Left renal pelvis (tissue), 4 donors: Measurements from ENCODE around the gene CTSC. TPM values are rescaled to one million over a fixed set of nuclear protein-coding genes. Genes with fewer than 3 reads are reported as not detected.
"Not testable (repeated sequence)": the region's sequence is repeated elsewhere in the genome, so short reads cannot be mapped to it uniquely, and the experiment has no call there.

ENCODE experiments used
- DNase-seq, 4 donors: peaks; one replicate each; pipeline ENCODE4 v3.0.0-alpha.2; 2013; ENCODE audit warnings: low read depth in 4 of 4, low spot score in 3 of 4
- polyA plus RNA-seq, 4 donors: library from polyadenylated mRNA; unstranded; fragments of 120-200 nt; gene quantifications; one replicate each; pipeline ENCODE4 v1.2.1, GENCODE V29; 2013; ENCODE audit not compliant: insufficient read length in 4 of 4

The CTSC gene
- polyA plus RNA-seq, 4 donors, result 206 to 355 (median 250) TPM

DNA sequence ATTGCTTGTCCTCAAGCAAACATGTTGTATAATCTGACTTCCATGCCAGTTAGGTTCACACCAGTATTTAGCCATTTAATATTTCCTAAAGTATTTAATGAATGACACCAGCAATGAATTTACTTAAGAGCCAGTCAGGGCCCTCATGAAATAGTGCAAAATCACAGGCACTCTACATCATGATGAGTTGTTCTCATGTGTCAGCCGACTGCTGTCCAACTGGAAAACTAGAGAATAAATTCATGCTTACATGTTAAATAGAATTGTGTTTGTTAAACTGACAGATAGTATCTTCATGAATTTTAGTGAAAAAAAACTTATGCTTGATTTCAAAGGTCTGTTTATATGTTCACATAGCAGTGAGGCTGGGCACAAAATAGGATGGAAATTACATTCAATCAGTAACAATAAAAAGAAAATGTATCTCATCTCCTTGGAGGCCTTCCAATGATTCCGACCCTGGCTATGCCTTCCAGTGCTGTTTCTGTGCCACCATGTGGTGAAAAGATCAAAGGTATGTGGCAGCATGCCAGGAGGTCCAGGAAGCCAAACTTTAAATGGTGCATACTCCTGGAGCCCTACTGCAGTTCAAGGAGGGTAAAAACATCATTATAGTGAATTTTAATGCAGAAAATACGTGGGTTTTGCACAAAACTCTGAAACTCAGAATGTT, 45.2 kb downstream of the CTSC start:
- DNase-seq, result no peak

DNA sequence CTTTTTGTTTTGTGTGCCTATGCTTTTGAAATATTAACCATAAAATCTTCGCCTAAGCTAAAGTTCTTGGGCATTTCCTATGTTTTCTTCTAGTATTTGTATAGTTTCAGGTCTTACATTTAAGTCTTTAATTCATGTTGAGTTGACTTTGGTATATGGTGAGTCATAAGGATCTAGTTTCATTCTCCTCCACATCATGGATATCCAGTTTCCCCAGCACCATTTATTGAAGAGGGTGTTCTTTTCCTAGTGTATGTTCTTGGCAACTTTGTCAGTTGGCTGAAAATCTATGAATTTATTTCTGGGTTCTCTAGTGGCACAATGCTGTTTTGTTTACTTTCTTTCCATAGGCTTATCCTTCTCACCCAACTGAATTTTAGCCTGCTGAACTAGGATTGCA, 49.0 kb downstream of the CTSC start:
- DNase-seq, result no peak

DNA sequence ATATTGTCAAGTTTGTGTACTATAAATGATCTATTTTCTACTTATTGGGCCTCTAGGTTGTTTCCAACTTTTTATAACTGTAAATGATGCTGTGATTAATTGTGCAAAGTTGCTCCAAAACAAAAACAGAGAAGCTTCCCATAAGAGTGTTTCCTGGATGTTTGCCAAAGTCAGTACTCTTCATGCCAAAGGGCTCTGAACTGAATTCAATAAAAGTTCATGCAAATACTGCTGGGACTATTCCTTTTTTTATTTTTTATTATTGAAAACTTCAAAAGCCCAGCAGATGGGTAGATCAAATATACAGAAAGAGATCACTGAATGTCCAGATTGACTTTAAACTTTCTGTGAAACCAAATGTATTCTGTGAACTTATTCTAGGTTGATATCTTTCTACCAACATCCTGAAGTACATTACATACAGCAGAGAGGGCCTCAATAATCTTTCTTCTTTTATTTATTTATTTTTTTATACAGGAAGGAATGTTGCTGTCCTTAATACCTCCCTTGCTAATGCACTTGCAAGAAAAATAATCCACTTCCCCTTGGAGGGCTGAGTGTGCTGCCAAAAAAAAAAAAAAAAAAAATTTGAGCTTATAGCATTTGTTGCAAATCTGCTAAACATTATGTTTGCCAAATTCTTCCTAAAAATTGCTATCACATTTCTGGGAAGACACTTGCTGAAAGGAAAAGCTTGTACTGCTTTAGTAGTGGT, 53.0 kb downstream of the CTSC start:
- DNase-seq, result peak in 3 of 4 donors; percentile 33 to 60 (median 41)

DNA sequence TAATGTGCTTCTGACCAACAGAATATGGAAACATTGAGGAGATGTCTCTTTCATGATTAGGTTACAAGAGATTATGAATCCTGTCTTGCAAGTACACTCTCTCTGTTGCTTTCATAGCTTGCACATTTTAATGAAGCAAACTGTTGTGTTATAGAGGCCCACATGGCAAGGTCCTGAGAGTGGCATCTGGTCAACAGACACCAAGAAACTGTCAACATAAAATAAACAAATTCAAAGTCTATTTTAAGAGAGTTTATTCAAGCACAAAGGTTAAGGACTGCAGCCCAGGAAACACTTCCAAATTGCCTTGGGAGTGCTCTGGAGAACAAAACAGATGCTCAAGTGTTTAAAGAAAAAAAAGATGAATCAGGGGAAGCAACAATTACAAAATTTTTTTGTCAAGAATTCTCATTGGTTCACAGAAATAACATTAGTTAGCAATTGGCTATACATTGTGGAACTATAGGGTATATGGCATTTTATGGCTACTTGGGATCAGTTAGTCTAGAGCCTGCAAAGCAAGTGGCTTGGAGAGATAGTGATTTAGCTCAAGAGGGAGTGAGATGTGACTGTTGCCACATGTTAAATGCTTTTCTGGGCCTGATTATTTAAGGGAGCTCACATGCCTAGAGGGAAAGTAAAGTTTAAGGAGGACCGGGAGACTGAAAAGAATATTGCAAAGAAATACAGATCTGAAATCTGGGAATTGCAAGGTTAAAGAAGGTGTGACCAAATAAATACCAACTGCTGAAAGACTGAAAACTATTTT, 54.6 kb downstream of the CTSC start:
- DNase-seq, result no peak

DNA sequence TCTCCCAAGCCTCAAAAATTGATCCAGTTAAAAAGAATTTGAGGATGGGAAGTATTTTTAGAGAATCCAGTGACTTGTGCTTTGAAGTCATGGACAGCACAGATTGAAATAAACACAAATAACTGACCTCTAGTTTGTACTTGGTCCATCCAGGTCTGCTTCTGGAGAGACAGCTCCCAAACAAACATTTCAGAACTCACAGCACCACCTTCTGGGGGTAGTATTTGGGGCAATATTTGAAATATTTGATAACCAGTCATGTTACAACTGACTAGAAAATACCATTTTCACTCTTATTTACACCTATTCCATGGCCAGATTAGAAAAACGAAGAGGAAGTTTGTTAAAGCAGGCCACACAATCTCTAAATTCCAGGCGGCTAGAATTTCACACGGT, 56.2 kb downstream of the CTSC start:
- DNase-seq, result no peak

DNA sequence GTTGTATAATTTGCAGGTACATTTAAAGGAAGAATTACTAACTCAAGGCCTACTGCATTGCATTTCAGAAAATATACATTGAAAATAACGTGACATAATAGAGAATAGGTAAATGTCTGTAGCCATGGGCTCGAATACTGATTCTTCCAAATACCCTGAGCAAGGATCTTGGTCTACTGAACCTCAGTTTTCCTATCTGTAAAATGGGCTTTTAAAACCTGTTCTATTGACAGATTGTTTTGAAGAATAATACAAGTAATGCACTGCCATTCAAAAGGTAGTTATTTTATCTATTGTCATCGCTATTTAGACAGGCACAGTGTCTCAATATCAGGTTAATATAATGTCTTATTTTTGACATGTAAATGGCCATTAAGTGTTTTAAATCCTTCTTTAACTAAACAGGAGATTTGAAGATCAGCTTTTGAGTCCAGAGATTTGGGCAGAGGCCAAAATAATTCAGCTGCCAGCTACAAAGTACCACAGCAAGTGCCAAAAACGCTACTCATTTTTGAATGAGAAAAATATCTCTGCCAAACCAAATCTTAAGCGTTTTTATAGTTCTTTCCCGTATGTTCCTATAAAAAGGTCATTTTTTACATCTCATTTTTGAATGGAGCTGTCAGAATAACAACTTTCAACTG, 56.7 kb downstream of the CTSC start:
- no peak for DNase-seq

DNA sequence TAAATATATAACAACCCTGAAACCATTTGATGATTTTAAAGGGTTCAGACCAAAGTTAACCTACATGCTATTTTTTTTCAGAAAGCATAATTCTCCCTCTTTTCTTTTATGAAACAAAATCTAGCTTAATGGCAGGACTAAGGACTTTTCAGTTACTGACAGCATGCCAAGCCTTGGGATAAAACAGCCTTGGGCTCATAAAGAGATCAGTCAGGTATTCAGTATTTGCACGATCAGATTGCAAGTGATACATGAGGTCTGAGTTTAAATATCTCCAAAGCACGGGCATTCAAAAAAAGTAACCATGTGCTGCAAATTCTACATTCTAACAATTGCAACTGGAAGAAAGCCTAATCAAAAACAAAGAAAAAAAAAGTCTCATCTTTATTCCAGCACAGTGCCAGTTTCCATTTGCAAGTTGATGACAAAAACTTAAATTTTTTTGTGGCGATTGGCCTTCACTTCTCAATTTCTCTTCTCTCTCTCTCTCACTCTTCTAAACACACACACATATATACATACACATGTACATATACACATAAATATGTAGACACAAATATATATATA, 60.1 kb downstream of the CTSC start:
- DNase-seq, result no peak

DNA sequence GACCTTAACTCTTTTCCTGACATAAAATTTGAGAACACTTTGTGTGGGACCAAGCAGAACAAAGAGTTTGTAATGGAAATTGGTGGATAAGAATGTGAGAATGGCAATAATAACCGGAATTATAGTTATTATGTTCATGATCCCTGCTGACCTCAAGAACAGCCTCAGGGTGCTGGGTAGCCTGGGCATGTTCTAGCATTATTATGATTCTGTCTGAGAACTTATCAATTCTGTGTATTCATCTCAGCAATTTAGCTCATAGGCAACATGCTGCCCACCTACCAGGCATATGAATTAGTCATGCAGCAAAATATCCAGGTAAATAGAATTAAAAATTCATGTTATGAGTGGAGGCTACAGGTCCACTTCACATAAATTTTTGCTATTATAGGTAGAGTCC, 61.9 kb downstream of the CTSC start:
- DNase-seq, result no peak

DNA sequence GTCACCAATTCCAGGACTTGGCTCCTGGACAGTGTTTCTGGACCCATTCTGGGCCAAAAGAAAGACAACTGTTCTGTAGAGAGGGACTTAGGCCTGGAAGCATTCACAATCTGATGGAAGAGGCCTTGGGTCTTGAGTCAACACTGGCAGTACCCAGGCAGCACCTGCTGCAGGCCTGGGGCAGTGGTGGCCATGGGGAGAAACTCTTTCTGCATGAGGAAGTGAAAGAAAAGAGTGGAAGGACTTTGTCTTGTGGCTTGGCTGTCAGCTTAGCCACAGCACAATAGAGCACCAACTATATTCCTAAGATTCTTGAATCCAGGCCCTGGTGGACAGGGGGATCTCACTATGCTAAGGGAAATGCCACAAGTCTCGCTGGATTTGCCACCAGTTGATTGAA, 70.6 kb downstream of the CTSC start:
- no peak for DNase-seq

DNA sequence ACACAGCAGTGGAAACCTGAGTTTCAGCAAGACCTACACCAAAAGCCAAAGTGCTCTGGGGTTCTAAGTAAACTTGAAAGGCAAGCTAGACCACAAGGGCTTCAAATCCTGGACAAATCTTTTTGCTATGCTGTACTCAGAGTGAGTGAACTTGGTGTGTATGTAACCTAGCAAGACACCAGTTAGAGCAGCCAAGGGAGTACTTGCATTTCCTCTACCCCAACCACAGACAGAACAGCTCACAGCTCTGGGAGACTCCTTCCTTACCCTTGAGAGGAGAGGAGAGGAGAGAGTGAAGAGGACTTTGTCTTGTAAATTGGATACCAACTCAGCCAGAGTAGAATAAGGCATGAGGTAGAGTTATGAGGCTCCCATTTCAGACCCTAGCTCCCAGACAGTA, 71.4 kb downstream of the CTSC start:
- DNase-seq, result no peak

DNA sequence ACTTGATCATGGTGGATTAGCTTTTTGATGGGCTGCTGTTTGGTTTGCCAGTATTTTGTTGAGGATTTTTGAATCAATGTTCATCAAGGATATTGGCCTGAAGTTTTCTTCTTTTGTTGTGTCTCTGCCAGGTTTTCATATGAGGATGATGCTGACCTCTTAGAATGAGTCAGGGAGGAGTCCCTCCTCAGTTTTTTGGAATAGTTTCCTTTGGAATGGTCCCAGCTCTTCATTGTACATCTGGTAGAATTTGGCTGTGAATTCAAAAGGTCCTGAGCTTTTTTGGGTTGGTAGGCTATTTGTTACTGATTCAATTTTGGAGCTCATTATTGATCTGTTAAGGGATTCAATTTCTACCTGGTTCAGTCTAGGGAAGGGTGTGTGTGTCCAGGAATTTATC, 78.1 kb downstream of the CTSC start:
- no peak for DNase-seq

DNA sequence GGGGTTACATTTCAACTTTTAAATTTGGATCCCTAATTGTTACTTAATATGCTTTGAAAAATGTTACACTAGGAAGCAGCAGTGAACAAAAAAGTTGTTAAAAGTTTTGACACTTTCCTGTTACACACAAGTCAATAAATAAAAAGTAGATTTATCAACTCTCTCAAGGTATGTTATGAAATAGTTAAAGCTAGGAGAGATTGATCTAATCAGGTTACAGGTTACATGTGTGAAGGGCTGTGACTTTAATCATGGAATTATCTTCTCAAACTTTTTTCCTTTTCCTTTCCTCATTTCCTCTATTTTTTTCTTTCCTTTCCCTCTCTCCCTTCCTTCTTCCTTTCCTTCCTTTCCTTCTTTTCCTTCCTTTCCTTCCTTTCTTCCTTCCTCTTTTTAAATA, 85.3 kb downstream of the CTSC start:
- DNase-seq, result no peak

DNA sequence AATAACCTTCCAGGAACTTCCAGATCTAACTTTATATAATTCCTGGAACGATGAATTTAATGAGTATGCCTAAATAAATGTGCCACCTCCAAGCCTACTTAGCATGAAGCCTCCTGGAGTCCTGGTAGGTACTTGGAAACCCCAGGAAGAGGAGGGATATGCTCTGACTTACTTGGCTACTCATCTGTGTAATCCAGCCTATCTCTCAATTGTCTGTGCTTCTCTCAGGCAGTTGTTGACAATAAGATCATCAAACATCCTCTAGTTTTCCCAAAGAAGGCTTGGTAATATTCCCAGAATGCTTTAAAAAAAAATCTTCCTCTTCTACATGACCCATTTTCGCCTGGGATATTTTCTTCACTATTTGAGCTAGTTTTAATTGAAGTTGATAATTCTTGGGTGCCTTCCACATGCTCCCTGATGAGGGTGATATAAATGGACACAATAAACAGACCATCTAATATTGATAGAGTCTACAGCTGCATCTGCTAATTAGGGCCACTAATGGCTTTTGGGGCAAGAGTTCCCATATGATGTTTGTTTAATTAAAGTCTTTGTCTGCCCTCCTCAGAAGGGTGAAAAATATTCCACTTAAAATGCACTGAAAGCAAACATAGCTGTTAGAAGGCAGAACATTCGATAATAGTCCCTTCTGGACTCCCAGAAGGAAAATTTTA, 86.8 kb downstream of the CTSC start:
- no peak for DNase-seq

DNA sequence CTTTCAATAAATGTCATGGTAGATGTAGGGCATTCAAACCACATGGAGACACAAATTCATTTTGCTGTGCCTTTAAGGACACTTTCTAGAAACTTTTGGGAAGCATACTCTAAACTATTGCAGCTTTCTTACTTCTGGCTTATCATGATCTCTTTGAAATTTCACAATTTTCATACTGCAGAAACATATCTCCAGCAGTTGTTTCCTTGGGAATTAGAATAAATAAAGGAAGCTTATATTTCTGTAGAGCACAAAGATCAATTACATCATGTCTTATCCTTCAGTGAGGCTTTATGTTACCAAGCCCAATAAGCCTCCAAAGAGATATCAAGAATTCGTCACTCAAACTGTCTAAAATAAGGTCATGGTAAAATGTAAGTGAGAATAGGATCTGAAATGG, 87.8 kb downstream of the CTSC start:
- no peak for DNase-seq

DNA sequence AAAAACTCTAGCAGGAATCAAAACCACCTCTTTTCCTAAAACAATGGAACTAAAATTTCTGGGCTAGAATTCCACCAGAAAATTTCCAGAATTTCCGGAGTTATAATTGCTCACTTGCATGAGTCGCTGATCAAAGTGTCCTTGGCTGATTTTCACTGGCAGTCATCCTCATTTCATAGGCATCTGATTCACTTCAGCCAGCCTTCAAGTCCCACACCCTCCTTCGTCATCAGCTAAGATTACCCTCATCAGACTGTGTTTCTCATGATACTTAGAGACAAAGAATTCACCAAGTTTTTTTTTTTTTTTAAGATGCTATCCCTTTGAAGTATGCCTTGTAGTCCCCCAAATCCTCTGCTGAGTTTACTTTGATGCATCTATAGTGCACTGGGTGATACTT, 90.8 kb downstream of the CTSC start:
- DNase-seq, result no peak

DNA sequence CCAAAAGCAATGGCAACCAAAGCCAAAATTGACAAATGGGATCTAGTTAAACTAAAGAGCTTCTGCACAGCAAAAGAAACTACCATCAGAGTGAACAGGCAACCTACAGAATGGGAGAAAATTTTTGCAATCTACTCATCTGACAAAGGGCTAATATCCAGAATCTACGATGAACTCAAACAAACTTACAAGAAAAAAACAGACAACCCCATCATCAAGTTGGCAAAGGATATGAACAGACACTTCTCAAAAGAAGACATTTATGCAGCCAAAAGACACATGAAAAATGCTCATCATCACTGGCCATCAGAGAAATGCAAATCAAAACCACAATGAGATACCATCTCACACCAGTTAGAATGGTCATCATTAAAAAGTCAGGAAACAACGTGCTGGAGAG, 92.0 kb downstream of the CTSC start:
- not testable (repeated sequence) for DNase-seq
